Activated CD4-positive, alpha-beta T cell treated with anti-CD3 and anti-CD28 coated beads, Interleukin-2, Interleukin-4, amounts not matched to agents 100 ng/mL and 50 ng/mL, durations not matched to agents 16 hours and 8 hours (primary cell): ENCODE measurements around the gene PACS2.
"Not testable (repeated sequence)": the region's sequence is repeated elsewhere in the genome, so short reads cannot be mapped to it uniquely, and the experiment has no call there.

ENCODE experiments used
- DNase-seq: peaks from one replicate; pipeline ENCODE4 v3.0.0-alpha.2; 2020; ENCODE audit warnings: low spot score

PACS2 gene

GRCh38 chr14:105332350-105332874, 17.9 kb downstream of the PACS2 start:
- DNase-seq = no peak

- DNase-seq = no peak
Measured at GRCh38 chr14:105333020-105333490, 18.5 kb downstream of the PACS2 start.

GRCh38 chr14:105333613-105334364, 19.2 kb downstream of the PACS2 start:
- no peak for DNase-seq

GRCh38 chr14:105334383-105335230, 20.1 kb downstream of the PACS2 start:
- DNase-seq = no peak

- DNase-seq = not testable (repeated sequence)
Measured at GRCh38 chr14:105335231-105335542, 20.6 kb downstream of the PACS2 start.

GRCh38 chr14:105335735-105336476, 21.4 kb downstream of the PACS2 start:
- DNase-seq = no peak

- DNase-seq = no peak
Measured at GRCh38 chr14:105336477-105337287, 22.1 kb downstream of the PACS2 start.

GRCh38 chr14:105337433-105337832, 22.9 kb downstream of the PACS2 start:
- no peak for DNase-seq

GRCh38 chr14:105337966-105338741, 23.6 kb downstream of the PACS2 start:
- DNase-seq = no peak

- DNase-seq = no peak
Measured at GRCh38 chr14:105340821-105341733, 26.5 kb downstream of the PACS2 start.

- DNase-seq = no peak
Measured at GRCh38 chr14:105343194-105343593, 28.6 kb downstream of the PACS2 start.

GRCh38 chr14:105346200-105346533, 31.6 kb downstream of the PACS2 start:
- DNase-seq = no peak

GRCh38 chr14:105346876-105347586, 32.5 kb downstream of the PACS2 start:
- no peak for DNase-seq

- no peak for DNase-seq
Measured at GRCh38 chr14:105347587-105347968, 33.0 kb downstream of the PACS2 start.

- no peak for DNase-seq
Measured at GRCh38 chr14:105348169-105348944, 33.8 kb downstream of the PACS2 start.

GRCh38 chr14:105348945-105349699, 34.6 kb downstream of the PACS2 start:
- no peak for DNase-seq

GRCh38 chr14:105349992-105350391, 35.4 kb downstream of the PACS2 start:
- DNase-seq = no peak
